ENCODE results near the gene LINC01488.

The LINC01488 gene

DNA sequence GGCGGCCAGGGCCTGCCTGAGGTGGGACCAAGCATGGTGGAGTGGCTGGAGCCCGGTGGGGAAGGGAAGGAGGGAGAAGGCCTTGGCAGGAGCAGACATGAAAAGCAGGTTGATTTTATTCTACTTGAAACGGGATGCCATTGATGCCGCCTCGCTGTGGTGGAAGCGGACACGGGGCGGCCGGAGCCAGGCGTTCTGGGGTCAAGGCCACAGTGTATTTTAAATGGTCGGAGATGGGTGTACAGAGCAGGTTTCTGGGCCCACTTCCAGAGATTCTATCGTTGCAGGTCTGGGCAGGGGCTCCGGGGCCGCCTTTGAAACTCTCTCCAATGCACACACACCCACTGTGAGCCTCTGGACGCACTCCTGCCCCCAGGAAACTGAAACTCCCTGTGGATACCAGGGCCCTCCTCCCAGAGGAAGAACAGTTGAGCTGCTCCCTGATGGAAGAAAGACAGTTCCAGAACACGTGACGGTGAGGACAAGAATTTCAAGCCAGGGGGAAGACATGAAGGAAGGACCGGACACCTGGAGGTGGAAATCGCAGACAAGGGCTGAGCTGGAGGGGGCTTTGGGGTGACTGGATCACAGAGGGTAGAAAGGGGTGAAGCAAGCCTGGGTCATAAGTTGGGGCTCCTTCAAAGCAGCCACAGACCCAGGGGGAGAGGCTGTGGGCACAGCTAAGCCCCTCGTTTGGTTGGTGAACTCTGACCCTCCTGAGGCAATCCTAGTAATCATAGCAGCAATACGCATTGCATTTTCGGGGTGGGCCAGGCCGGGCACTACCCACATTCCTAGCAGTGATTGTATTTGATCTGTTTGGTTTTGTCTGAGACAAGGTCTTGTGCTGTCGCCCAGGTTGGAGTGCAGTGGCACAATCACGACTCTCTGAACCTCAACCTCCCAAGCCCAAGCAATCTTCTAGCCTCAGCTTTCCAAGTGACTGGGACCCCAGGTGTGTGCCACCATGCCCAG is 12.3 kb upstream of the LINC01488 start:
- H3K9ac ChIP-seq (ENCODE audit: low read length), result no peak overlapping the region
- no peaks in the 10 kb centered on the region for H3F3A ChIP-seq (ENCODE audit: insufficient read depth)
- H3K36me3 ChIP-seq (ENCODE audit: low read length), result no peaks in the 10 kb centered on the region
- no peaks in the 10 kb centered on the region for H3K79me2 ChIP-seq (ENCODE audit: insufficient read depth, low read length)
- no peak overlapping the region for H3K4me3 ChIP-seq (ENCODE audit: insufficient read depth, low read length, poor library complexity, severe bottlenecking)
- no peak overlapping the region for H3K27ac ChIP-seq (ENCODE audit: low read depth, low read length)
- no peaks in the 10 kb centered on the region for H3K9me2 ChIP-seq (replicated peaks; ENCODE audit: insufficient read depth, low read length)
- H3K27me3 ChIP-seq (ENCODE audit: low read length), result no peaks in the 10 kb centered on the region
- no peaks in the 10 kb centered on the region for H4K20me1 ChIP-seq (ENCODE audit: low read depth, low read length)
- H3K4me2 ChIP-seq (ENCODE audit: low read depth, low read length, poor library complexity, severe bottlenecking), result no peak overlapping the region
- H2AFZ ChIP-seq (ENCODE audit: low read depth, low read length, severe bottlenecking), result no peak overlapping the region
- H3K9me3 ChIP-seq (ENCODE audit: insufficient read depth, low read length), result no peaks in the 10 kb centered on the region
- TF ChIP-seq EZH2phosphoT487 (conservative IDR thresholded peaks at IDR 0.05; ENCODE audit: low read length) (no peak), CTCF (IDR thresholded peaks at IDR 0.05; ENCODE audit: insufficient read depth, low read length, poor library complexity, severe bottlenecking) (no peak)

DNA sequence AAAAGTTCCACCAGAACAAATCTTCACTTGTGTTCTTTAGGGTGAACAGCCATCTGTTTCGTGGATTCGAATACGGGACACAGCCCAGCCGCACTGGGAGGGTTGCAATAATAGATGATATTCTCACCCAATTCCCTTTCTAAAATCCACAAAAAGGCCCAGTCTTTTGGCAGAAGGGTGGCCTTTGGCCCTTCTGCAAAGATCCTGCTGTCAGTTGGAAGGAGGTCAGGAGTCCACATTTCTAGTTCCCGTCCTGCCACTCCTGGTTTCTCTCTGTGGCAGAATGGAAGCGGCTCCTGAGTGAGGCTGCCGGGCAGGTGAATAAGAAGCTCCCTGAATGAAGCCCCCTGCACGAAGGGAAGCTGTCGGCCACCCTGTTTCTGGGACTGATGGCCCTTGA is 11.2 kb upstream of the LINC01488 start:
- no peaks in the 10 kb centered on the region for H3K9me3 ChIP-seq (ENCODE audit: insufficient read depth, low read length)
- no peaks in the 10 kb centered on the region for H3K36me3 ChIP-seq (ENCODE audit: low read length)
- no peaks in the 10 kb centered on the region for H3K9me2 ChIP-seq (replicated peaks; ENCODE audit: insufficient read depth, low read length)
- no peaks in the 10 kb centered on the region for H4K20me1 ChIP-seq (ENCODE audit: low read depth, low read length)
- H2AFZ ChIP-seq (ENCODE audit: low read depth, low read length, severe bottlenecking), result no peak overlapping the region
- H3K4me2 ChIP-seq (ENCODE audit: low read depth, low read length, poor library complexity, severe bottlenecking), result no peak overlapping the region
- H3F3A ChIP-seq (ENCODE audit: insufficient read depth), result no peaks in the 10 kb centered on the region
- H3K27ac ChIP-seq (ENCODE audit: low read depth, low read length), result no peak overlapping the region
- H3K9ac ChIP-seq (ENCODE audit: low read length), result no peak overlapping the region
- no peaks in the 10 kb centered on the region for H3K79me2 ChIP-seq (ENCODE audit: insufficient read depth, low read length)
- H3K4me3 ChIP-seq (ENCODE audit: insufficient read depth, low read length, poor library complexity, severe bottlenecking), result no peak overlapping the region
- TF ChIP-seq EZH2phosphoT487 (conservative IDR thresholded peaks at IDR 0.05; ENCODE audit: low read length), result no peak
- TF ChIP-seq CTCF (IDR thresholded peaks at IDR 0.05; ENCODE audit: insufficient read depth, low read length, poor library complexity, severe bottlenecking), result no peak
- no peaks in the 10 kb centered on the region for H3K27me3 ChIP-seq (ENCODE audit: low read length)

DNA sequence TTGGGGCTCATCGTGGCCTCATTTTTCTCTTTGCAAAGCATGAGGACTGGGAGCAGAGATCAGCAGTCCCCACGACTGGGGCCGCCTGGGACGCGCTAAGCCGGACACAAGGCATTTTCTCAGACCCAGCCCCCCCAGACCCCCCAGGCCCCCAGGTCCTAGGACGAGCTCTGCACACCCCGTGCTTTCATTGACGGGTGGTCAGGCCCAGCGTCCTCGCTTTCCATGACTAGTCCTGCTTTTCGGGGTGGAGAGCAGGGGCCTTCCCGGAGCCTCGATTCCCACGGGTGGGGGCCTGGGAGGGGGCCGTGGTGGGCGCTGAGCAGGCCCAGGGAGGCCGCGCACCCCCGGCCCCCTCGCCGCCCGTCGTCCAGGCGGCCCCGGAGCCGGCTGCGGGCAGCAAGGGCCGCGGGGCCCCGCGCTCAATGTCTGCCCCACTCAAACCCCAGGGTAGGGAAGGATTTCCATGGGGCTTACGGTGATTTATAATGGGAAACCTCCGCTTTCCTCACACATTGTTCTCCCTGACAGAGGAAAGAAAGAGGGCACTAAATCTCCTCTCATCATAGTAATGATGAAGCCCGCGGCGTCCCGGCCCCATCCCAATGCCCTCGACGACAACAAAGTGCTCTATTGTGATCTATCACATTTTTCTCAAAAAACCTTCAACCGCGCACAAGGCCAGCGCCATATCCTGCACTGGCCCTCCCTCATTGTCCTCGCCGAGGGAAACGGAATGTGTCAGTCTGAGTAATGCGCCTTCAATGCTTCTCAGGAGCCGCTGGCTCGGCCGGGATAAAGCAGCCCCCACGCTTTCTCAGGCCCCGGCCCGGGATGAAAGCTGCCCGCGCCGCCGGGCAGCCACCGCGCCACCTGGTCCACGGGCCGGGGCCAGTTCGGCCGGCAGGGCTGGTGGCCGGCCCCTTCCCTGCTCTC is 10.4 kb upstream of the LINC01488 start:
- H3K4me3 ChIP-seq (ENCODE audit: insufficient read depth, low read length, poor library complexity, severe bottlenecking), result no peak overlapping the region
- H3K9me2 ChIP-seq (replicated peaks; ENCODE audit: insufficient read depth, low read length), result no peaks in the 10 kb centered on the region
- no peak overlapping the region for H3K9ac ChIP-seq (ENCODE audit: low read length)
- no peaks in the 10 kb centered on the region for H3K27me3 ChIP-seq (ENCODE audit: low read length)
- no peaks in the 10 kb centered on the region for H3K9me3 ChIP-seq (ENCODE audit: insufficient read depth, low read length)
- no peaks in the 10 kb centered on the region for H3K36me3 ChIP-seq (ENCODE audit: low read length)
- no peak for TF ChIP-seq EZH2phosphoT487 (conservative IDR thresholded peaks at IDR 0.05; ENCODE audit: low read length)
- no peak for TF ChIP-seq CTCF (IDR thresholded peaks at IDR 0.05; ENCODE audit: insufficient read depth, low read length, poor library complexity, severe bottlenecking)
- no peaks in the 10 kb centered on the region for H4K20me1 ChIP-seq (ENCODE audit: low read depth, low read length)
- H2AFZ ChIP-seq (ENCODE audit: low read depth, low read length, severe bottlenecking), result no peak overlapping the region
- no peak overlapping the region for H3K4me2 ChIP-seq (ENCODE audit: low read depth, low read length, poor library complexity, severe bottlenecking)
- H3K27ac ChIP-seq (ENCODE audit: low read depth, low read length), result no peak overlapping the region
- H3F3A ChIP-seq (ENCODE audit: insufficient read depth), result no peaks in the 10 kb centered on the region
- no peaks in the 10 kb centered on the region for H3K79me2 ChIP-seq (ENCODE audit: insufficient read depth, low read length)

Data from SU-DHL-6 (cell line).